ENCODE results near the gene ANKRD35. TPM values are rescaled to one million over a fixed set of nuclear protein-coding genes. Genes with fewer than 3 reads are reported as not detected.
A peak's percentile ranks its signal among the peaks of the same experiment; 100 is the strongest.

The ANKRD35 gene
- total RNA-seq, 1 donor from 2014 or later: 1.6 TPM

DNA sequence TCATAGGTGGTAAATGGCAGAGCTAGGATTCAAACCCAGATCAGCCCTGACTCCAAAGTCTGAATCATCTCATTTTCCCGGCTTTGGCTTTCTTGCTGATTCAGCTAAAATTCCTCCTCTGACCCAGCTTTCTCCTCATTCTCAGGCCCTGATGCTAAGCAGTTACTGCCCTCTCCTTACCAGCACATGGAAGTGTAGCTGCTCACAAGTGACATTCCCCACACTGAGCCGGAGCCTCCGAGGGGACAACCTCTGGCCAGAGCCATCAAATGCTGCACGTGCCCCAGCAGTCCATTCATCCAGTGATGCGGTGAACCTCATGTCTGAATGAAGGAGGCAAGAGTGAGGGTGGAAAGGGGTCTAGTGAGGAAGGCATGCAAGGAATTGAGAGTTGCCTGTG, 13.1 kb upstream of the ANKRD35 start:
- intact Hi-C loops (cut with DNase I): loop anchor here (10.0 kb wide), 1 partner anchor 116 kb away; no protein-coding TSS in a partner anchor
- DNase-seq (peak; percentile 44), ATAC-seq (no peak)
- TF ChIP-seq, protein P1, sequence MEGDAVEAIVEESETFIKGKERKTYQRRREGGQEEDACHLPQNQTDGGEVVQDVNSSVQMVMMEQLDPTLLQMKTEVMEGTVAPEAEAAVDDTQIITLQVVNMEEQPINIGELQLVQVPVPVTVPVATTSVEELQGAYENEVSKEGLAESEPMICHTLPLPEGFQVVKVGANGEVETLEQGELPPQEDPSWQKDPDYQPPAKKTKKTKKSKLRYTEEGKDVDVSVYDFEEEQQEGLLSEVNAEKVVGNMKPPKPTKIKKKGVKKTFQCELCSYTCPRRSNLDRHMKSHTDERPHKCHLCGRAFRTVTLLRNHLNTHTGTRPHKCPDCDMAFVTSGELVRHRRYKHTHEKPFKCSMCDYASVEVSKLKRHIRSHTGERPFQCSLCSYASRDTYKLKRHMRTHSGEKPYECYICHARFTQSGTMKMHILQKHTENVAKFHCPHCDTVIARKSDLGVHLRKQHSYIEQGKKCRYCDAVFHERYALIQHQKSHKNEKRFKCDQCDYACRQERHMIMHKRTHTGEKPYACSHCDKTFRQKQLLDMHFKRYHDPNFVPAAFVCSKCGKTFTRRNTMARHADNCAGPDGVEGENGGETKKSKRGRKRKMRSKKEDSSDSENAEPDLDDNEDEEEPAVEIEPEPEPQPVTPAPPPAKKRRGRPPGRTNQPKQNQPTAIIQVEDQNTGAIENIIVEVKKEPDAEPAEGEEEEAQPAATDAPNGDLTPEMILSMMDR (IDR thresholded peaks at IDR 0.05): no peak
- Histone ChIP-seq H3K4me1 (no peaks in the 10 kb centered on the region), H3K9me3 (no peaks in the 10 kb centered on the region), H3K4me3 (no peak overlapping the region), H3K27ac (no peak overlapping the region), H3K36me3 (no peaks in the 10 kb centered on the region), H3K27me3 (no peaks in the 10 kb centered on the region)

DNA sequence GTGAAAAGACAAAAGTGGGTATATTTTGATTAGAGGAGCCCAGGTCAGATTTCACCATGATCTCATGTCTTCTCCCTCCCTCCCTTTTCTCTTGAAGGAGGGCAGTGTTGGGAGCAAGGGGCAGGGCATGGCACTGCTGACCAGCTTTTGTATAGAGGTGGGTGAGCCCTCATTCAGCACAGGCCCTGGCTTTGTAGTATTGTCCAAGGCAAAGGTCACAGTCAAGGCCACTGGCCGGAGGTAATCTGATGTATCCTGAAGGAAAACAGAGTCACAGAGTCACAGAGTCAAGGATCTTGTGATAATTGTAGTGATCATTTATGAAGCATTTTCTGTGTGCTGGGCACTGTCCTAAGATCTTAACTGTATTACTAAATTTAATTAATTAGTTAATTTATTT, 12.3 kb upstream of the ANKRD35 start:
- Histone ChIP-seq H3K4me1 (peaks cover 4% of the 10 kb centered on the region), H3K27me3 (no peaks in the 10 kb centered on the region), H3K27ac (no peak overlapping the region), H3K4me3 (no peak overlapping the region), H3K9me3 (no peaks in the 10 kb centered on the region), H3K36me3 (no peaks in the 10 kb centered on the region)
- peak; percentile 22 for DNase-seq
- no peak for ATAC-seq
- TF ChIP-seq, protein P1 (IDR thresholded peaks at IDR 0.05): no peak
- intact Hi-C loops (cut with DNase I): loop anchor here (10.0 kb wide), 1 partner anchor 117 kb away; no protein-coding TSS in a partner anchor

DNA sequence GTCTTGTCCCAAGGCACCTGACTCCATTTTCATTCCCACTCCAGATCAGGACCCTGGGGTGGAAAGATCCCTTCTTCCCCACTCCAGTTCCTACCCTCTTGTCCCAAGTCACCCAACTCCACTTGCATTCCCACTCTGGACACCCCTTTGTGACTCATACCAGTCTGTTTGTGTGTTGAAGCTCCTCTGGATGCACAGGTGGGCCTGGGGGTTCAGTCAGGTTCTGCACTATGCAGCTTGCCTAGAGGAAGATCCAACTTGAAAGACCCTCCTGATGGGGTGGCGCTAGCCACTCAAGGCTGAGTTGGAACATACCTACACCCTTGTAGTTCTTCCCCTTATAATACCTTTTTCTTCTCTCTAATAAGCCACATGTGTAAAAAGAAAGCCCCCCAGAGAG, 9.8 kb upstream of the ANKRD35 start:
- TF ChIP-seq, protein P1 (IDR thresholded peaks at IDR 0.05): no peak
- Histone ChIP-seq H3K4me1 (peaks cover 26% of the 10 kb centered on the region), H3K27me3 (no peaks in the 10 kb centered on the region), H3K36me3 (no peaks in the 10 kb centered on the region), H3K4me3 (no peak overlapping the region), H3K27ac (no peak overlapping the region), H3K9me3 (no peaks in the 10 kb centered on the region)
- ATAC-seq (no peak), DNase-seq (peak; percentile 16)
- intact Hi-C loops (cut with DNase I): loop anchor here (10.0 kb wide), 1 partner anchor 119 kb away; no protein-coding TSS in a partner anchor

DNA sequence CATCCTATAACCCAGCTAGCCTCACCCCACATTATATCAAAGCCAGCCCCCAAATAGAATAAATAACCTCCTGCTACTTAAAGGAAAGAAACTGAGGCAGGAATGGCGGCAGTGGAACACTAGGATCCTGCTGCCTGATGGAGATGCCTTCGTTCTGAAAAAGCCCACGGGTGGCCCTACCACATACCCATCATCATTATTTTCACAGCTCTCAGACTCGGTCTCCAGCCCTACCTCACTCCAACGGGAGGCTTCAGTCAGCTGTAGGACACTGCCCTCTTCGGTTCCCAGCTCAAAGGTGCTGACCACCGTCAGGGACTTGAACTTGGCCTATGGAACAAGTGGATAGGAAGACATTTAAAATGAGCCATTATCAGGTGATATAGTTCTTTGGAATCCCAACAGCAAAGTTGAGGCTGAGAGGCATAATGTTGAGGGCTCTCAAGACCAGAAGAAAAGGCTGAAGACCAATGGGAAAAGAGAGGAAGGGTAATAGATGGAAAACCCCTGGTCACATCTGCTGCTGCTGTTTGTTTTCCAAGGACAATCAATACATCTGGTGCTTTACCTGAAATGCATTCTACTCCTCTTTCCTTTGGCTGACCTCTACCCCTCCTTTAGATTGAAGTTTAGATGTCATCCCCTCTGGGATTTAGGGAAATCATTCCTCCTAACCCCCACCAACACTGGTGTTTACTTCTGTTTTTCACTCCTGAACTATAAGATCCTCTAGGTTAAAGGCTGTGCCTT, 7.8 kb upstream of the ANKRD35 start:
- no peaks in the 10 kb centered on the region for H3K36me3 ChIP-seq
- TF ChIP-seq, protein P1 (IDR thresholded peaks at IDR 0.05): no peak

DNA sequence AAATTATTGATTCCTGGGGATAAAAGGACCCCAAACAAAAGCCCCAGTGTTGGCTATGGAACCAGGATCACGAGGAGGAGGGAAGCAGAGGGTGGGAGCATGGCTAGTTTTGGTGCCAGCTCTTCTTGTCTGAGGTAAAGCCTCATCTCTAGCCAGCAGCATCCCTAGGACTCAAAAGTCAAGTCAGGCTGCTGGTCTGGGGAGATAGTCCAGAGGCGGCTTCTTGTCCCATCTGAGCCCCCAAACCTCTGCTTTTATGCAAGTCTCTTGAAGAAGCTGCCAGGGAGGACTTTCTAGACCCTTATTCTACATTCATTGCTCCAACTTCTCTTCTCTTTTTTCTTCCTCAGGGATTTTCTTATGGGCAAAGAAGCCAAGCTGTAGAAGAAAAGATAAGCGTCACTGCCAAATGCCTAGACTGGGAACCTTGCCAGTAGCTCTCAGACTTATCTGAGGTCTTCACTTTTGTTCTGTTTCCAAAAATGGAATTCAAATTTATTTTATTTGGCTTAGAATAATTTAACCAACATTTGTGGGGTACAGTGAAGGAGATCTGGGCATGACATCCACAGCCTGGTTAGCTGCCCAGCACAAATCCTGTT, 6.9 kb upstream of the ANKRD35 start:
- H3K27ac ChIP-seq: peak overlapping the region; percentile 92
- ATAC-seq: no peak
- DNase-seq: peak; percentile 33
- no peaks in the 10 kb centered on the region for H3K27me3 ChIP-seq
- peaks cover 28% of the 10 kb centered on the region for H3K4me1 ChIP-seq
- no peaks in the 10 kb centered on the region for H3K36me3 ChIP-seq
- H3K4me3 ChIP-seq: peak overlapping the region; percentile 14
- H3K9me3 ChIP-seq: no peaks in the 10 kb centered on the region
- intact Hi-C loops (cut with DNase I): loop anchor here (10.0 kb wide), 1 partner anchor 122 kb away; no protein-coding TSS in a partner anchor
- TF ChIP-seq, protein P1 (IDR thresholded peaks at IDR 0.05): no peak

More for the DNA sequence above, 7.8 kb upstream of the ANKRD35 start:
- no peak overlapping the region for H3K4me3 ChIP-seq
- DNase-seq (peak; percentile 32), ATAC-seq (no peak)
- intact Hi-C loops (cut with DNase I): loop anchor here (10.0 kb wide), 1 partner anchor 121 kb away; no protein-coding TSS in a partner anchor
- peaks cover 28% of the 10 kb centered on the region for H3K4me1 ChIP-seq
- H3K27me3 ChIP-seq: no peaks in the 10 kb centered on the region
- H3K27ac ChIP-seq: peak overlapping the region; percentile 92
- no peaks in the 10 kb centered on the region for H3K9me3 ChIP-seq

Measured in upper lobe of right lung (tissue), 1 donor.